Stimulated activated CD8-positive, alpha-beta memory T cell treated with anti-CD3 and anti-CD28 coated beads, Interleukin-15, amount 100 ng/mL, for 4 hours (primary cell): ENCODE results near the gene DUSP28.
A peak's percentile ranks its signal among the peaks of the same experiment; 100 is the strongest.

Experiments used
- DNase-seq, 2 donors: peaks; one replicate each; pipeline ENCODE4 v3.0.0-alpha.2; 2020; ENCODE audit warnings: low read depth in 2 of 2

DUSP28 gene

DNA sequence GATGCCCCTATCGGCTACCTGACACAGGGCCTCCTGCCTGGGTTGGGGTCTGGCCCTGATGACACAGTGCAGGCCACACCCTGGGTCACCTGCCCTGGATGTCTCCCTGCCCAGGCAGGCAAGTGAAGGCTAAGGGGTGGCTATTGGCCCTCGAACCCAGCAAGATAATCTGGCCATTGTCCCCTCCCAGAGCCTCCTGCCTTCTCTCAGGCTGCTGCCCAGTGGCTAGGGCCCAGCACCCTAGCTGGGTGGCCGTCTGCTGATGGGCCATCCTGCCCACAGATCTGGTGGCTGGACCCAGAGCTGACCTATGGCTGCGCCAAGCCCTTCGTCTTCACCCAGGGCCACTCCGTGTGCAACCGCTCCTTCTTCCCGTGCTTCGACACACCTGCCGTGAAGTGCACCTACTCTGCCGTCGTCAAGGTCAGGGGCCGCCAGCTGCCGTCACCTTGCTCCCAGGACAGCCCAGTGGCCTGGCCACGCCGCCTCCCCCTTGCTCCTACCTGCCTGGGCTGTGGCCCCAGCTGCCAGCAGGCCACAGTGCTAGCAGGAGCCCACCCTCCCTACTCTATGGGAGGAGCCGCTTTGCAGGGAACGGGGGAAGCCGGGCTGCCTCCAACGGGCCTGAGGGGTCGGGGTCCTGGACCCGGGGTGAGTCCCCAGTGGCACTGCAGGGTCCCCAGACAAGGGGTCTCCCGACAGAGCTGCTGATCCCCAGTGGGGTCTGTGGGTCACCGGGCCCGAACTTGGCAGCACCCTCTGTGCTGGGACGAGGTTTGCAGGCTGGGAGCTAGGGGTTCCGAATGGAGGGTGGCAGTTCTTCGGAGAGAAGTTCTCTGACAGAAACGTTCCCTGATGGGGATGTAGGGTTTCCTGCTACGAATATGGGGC is 12.2 kb downstream of the DUSP28 start:
- DNase-seq: no peak

DNA sequence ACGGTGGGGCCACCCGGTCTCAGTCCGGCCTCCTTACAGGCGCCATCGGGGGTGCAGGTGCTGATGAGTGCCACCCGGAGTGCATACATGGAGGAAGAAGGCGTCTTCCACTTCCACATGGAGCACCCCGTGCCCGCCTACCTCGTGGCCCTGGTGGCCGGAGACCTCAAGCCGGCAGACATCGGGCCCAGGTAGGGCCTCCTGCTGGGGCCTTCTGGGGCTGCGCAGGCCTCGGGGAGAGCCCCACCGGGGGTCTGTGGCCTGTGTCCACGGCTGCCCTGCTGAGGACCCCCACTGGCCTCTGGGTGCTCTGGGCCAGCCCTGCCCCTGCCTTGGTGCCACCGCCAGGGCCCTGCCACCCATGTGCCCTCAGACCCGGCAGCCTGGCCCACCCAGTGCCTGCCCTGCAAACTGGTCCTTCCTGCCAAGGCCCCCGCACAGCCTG is 12.9 kb downstream of the DUSP28 start:
- DNase-seq: no peak

DNA sequence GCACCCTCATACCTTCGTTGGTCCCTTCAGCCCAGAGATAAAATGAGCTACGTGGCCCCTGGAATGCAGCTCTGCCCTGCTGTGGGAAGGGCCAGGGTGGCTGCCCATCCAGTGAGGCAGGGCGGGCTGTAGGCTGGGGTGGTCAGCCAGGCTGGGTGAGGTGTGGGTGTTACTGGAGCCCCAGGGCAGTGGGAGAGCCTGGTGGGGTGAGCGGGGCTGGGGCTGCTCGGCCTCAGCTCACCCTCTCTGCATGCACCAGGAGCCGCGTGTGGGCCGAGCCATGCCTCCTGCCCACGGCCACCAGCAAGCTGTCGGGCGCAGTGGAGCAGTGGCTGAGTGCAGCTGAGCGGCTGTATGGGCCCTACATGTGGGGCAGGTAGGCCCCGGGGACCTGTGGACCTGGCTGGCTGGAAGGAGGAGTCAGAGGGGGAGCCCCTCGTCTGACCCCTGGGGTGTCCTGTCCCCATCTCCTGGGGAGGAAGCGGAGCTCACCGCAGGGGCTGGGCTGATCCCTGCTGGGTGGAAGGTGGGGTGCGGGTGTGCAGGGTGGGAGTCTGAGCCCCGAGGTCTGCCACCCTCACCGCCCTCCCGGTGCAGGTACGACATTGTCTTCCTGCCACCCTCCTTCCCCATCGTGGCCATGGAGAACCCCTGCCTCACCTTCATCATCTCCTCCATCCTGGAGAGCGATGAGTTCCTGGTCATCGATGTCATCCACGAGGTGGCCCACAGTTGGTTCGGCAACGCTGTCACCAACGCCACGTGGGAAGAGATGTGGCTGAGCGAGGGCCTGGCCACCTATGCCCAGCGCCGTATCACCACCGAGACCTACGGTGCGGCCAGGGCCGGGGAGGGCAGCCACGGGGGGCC is 13.6 kb downstream of the DUSP28 start:
- DNase-seq: no peak

DNA sequence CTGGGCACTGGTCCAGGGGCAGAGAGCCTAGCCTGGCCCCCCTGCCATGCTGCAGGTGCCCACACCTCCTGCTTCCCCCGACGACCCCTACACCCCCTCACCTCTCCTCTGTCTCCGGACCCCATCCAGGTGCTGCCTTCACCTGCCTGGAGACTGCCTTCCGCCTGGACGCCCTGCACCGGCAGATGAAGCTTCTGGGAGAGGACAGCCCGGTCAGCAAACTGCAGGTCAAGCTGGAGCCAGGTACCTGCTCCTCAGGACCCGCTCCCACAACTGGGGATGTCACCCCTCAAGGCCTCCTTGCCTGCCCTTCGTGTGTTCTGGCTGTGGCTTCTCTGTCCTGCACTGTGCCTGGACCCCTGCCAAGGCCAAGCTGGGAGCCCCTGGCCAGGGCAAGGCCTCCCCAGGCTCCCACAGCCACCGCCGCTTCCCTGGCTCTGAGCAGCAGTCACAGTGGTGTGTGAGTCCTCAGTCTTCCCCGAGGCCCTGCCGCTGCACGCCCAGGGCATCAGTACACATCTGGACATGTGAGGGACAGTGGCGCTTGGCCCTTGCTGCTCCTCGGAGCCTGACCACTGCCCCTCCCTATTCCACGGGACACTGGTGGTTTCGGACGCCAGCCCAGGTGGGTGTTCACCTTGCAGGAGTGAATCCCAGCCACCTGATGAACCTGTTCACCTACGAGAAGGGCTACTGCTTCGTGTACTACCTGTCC is 14.4 kb downstream of the DUSP28 start:
- no peak for DNase-seq

DNA sequence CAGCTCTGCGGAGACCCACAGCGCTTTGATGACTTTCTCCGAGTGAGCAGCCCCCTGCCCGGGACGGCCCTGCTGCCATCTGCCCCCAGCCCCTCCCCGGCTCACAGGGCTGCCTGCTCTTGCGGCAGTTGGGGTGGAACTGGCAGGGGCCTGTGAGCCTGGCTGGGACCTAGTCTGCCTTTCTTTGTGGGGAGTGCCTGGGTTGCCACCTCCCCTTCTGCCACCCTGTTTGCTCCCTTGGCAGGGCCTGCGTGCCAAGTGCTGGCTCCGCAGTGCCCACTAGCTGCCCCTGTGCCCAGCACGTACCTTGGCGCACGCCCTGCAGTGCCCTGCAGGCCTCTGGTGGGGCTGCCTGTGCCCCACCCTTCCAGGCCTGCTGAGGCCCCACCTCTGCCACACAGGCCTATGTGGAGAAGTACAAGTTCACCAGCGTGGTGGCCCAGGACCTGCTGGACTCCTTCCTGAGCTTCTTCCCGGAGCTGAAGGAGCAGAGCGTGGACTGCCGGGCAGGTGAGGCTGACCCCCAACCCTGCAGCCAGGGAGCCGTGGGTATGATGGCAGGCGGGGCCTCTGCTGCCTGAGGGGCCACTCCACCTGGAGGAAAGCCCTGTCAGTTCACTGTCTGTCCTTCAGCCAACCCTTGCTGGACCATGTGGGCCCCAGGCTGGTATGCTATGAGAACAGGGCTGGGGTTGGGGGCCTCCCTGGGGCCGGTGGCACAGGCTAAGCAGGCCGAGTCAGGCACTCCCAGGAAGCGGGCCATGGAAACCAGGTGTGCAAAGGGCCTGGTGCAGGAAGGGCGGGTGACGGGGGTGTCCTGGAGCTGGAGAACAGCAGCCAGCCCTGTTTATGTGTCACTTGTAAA is 15.2 kb downstream of the DUSP28 start:
- no peak for DNase-seq

DNA sequence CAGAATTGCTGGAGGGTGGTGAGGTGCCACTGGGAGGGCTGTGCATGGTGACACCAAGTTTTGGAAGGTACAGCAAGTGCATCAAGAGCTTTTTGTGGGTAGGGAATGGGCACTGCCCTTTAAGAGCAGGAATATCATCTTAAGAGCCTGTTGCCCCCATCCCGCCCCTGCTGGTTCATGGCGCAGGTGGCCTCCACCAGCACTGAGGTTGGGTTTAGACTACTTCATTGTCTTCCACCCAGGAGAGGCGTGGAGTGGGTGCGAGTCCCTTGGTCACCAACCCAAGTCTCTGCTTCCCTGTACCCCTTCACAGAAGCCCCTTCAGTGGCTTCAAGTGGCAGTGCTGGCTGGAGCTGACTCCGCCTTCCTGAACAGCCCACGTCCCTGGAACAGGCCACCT is 15.9 kb downstream of the DUSP28 start:
- DNase-seq: no peak

DNA sequence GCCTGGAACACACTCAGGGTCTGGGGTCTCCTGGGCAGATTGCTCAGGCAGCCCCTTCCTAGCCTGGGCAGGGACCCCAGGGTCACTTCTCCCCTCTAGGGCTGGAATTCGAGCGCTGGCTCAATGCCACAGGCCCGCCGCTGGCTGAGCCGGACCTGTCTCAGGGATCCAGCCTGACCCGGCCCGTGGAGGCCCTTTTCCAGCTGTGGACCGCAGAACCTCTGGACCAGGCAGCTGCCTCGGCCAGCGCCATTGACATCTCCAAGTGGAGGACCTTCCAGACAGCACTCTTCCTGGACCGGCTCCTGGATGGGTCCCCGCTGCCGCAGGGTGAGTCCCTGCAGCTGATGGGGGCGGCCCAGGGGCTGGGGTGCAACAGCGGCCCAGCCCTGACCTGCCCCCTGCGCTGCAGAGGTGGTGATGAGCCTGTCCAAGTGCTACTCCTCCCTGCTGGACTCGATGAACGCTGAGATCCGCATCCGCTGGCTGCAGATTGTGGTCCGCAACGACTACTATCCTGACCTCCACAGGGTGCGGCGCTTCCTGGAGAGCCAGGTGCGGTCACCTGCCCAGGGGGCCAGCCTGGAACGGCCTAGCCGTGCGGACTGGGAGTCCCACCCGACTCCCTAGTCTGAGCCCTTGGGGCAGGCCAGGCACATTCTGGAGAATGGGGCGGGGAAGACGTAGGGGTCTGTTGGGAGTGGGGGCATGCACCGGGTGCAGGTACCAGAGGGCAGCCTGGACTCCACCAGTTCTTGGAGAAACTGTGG is 16.5 kb downstream of the DUSP28 start:
- DNase-seq: no peak

DNA sequence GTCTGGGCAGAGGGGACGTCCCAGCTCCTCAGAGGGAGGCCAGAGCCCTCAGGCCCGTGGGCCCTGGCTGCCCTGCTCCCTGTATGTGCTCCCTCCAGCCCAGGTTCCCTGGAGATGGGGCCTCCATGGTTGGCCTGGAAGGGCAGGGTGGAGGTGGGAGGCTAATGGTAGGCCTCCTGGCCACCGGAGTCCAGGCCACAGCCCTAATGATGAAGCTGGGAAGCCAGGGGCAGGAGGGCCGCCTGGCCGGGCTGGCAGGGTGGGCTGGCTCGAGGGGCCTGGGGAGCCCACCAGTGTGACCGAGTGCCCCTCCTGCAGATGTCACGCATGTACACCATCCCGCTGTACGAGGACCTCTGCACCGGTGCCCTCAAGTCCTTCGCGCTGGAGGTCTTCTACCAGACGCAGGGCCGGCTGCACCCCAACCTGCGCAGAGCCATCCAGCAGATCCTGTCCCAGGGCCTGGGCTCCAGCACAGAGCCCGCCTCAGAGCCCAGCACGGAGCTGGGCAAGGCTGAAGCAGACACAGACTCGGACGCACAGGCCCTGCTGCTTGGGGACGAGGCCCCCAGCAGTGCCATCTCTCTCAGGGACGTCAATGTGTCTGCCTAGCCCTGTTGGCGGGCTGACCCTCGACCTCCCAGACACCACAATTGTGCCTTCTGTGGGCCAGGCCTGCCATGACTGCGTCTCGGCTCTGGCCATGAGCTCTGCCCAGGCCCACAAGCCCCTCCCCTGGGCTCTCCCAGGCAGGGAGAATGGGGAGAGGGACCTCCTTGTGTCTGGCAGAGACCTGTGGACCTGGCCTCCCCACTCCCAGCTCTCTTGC is 17.3 kb downstream of the DUSP28 start:
- DNase-seq: no peak

DNA sequence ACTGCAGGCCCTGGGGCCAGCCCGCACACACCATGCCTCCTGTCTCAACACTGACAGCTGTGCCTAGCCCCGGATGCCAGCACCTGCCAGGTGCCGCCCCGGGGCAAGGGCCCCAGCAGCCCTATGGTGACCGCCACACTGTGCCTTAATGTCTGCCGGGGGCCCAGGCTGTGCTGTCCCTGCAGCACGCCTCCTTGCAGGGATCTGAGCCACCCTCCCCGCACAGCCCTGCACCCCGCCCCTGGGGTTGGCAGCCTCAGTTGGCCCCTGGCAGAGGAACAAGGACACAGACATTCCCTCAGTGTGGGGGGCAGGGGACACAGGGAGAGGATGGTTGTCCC is 17.9 kb downstream of the DUSP28 start:
- DNase-seq: no peak

DNA sequence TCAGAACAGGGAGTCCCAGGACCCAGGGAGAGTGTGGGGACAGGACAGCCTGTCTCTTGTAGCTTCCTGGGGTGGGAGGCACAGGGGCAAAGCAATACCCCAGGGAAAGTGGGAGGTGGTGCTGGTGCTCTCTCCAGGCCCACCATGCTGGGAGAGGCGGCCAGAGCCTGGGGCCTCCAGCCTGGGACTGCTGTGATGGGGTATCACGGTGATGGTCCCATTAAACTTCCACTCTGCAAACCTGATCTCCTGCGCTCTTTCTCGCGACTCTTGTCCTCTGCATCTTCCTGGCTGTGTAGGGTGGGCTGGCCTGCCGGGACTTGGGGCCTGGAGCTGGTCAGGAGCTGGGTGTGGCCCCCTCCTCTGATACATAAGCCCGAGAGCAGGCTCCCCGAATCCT is 18.3 kb downstream of the DUSP28 start:
- no peak for DNase-seq

DNA sequence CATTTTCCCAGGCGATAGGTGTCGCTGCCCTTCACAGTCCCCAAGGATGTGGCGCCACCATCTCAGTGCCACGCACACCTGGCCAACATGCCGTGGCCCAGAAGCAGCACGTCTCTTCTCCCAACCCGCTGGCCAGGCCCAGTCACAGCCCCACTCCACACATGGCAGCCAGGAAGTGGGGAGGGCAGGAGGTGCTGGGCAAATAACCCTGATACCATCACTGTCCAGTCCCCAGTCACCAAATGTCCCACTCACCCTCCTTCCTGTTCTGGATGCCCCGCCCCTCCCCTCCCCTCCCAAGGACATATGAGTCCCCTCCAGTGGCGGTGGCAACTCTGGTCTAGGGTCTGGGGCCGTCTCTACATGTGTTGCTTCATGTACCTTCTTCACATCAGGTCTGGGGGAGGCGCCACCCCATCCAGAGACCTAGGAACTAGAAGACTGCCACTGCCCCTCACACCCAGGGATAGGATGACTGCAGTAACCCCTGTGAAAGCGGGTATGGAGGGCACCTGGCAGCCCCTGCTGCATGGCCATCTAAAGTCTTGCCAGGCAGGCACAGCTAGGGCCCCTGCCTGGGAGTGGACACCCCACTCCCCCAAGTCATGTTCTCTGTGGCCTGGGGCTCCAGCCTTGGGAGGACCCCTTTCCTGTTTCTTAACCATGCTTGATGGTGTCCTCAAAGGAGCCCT is 19.1 kb downstream of the DUSP28 start:
- no peak for DNase-seq

DNA sequence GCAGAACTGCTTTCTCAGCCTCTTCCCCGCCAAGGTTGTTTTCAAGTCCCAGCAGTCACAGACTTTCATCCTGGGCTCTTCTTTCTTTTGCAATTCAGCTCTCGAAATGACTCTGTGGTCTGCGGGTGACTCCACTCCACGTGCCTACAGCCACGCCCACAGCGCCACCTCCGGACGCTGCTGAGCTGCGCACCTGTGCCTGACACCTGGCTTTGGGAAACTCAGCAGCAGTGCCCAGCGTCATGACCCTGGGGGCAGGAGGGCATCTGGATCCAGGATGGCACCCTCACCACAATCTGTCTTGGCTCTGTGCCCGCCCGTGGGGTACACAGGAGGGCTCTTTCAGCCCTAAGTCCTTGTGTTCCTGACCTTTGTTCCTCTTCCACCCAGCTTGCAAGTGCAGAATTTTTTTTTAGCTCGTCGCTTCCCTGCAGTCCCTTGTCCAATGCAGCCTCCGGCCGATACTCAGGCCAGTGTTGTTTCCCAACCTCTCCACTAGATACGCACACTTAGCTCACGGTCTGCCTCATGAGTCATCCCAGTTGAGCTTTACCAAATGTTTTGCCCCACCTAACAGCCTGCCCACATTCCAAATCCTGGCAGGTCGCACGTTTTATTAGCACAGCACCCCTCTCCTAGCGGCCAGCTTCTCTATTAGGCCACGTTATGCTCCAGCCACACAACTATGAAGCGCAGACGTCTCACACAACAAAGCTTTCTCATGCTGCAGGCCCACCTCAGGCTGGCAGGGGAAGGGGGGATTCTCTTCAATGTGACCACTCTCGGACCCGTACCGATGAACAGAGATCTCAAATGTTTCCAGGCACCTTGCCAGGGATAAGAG is 19.8 kb downstream of the DUSP28 start:
- DNase-seq: peak in 1 of 2 donors; percentile 45

DNA sequence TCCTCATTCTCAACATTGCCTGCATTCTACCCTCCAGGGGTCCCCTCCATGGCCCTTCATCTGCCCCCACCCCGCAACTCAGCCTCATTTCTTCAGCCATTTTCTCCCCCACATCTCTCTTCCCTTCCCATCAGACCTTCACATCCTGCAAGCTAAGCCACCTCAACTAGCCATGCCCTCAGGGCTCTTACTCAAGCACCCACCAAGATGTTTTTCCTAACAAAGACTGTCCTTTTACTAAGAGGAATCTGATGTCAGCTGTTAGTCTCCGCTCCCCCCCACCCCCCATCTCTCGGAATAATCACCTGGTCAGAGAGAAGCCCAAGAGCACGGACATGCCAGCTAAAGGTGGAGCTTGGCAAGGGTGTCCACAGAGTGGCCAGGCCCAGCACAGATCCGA is 21.7 kb downstream of the DUSP28 start:
- DNase-seq: no peak

DNA sequence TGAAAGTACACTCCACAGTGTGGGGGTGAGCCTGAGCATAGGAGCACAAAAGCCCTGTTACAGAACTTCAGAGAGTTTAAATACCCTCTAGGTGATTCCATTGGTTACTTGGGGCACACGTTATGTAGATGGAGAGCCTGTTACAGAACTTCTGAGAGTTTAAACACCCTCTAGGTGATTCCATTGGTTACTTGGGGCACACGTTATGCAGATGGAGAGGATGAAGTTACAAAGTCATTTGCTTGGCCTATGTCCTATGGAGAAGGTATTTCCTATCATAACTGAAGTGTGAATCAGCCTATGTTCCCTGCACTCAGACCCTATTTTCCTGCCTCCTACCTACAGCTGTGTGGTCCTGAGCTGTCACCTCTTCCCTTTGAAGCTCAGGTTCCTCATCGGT is 22.6 kb downstream of the DUSP28 start:
- no peak for DNase-seq

DNA sequence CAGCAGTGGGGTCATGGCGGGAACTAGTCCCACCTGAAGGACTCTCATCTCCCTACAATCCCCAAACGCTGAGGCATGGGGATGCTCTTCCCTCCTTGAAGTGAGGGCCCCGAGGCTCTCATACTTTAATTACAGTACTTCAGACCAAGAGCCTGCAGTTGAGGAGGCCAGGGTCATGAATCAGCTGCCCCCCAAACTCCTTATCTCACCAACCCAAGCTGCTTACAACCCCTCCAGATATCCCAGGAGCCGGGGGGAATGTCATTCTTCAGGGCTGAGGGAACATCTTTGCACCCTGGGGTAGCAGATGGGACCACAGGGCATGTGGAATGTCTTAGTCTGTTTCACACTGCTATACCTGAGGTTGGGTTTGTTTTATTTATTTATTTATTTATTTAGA is 23.6 kb downstream of the DUSP28 start:
- no peak for DNase-seq

DNA sequence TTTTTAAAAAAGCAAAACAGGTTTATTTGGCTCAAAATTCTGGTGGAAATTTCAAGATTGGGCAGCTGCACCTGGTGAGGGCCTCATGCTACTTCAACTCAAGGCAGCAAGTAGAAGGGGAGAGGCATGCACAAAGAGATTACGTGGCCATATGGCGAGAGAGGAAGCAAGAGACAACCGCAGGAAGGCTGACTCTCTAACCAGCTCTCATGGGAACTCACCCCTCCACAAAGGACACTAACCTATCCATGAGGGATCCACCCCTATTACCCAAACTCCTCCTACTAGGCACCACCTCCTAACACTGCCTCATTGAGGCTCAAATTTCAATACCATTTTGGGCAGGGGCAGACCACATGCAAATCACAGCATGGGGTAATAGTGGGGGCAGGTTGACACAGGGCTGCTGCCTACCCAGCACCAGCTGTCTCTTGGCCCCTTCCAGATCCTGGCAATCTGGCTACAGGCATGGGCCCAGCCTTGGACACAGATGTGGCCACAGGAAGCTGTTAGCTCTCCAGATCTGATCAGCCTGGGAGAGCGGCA is 24.4 kb downstream of the DUSP28 start:
- no peak for DNase-seq

DNA sequence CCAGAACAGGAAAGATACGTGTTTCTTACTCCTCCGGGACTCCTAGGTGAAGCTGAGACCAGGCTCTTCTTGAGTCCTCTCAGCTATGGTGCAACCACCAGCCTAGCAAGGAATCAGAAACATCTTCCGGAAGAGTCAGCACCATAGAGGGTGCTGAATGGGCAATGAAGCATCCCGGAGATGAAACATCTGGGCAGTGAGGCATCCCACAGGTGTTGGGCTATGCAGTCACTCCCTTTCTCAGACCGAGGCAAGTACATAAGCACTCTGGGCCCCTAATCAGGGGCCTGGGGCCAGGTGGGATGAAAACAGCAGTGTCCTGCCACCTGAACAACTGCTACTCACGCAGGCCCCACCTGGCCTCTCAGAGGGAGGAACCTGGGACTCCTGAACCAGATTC is 24.9 kb downstream of the DUSP28 start:
- no peak for DNase-seq

DNA sequence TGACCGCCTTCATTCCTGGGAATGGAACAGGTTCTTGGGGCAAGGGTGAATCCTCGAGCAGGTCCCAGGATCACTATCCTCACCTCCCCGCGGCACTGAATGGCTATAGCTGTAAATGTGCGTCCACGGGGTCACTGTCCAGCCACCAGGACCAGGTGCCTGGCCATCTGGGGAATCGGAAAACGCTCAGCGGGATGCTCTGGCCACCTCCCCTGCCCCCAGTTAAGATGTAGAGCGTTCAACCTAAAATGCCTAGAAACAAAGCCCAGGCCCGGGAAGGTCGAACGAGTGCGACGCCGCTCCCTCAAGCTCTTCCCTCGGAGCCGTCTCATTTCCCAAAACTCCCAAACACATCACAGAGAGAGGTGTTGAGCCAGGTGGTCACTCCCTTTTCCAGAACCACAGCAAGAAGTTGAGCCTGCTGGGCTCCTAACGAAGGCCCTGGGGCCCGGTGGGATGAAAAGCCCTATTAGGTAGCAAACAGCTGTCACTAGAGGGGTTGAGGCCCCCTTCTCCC is 25.6 kb downstream of the DUSP28 start:
- no peak for DNase-seq
